Calu3 (cell line): ENCODE measurements around the gene PROM1. TPM values are rescaled to one million over a fixed set of nuclear protein-coding genes. Genes with fewer than 3 reads are reported as not detected.

Source experiments
- BruUV-seq: library from RNA; stranded (reverse); fragments of 400-500 nt; replicated peaks from 2 replicates; lab custom pipeline; 2021; lab: Mats Ljungman, UMichigan
- CTCF ChIA-PET: fragments of 300-600 bp; sonication (Branson Sonifier 250); formaldehyde crosslinking; loops from one replicate; lab custom pipeline; 2022; ENCODE audit warnings: antibody characterized with exemption; lab: Charles Lee
- DNase-seq: peaks from one replicate; pipeline ENCODE4 v3.0.0; 2022
- H3K27ac Mint-ChIP-seq: one replicate; pipeline ENCODE4 v1.8.0; 2022; ENCODE audit warnings: mixed read lengths; ENCODE audit not compliant: unreplicated experiment
- H3K27me3 Mint-ChIP-seq: one replicate; pipeline ENCODE4 v1.8.0; 2022; ENCODE audit warnings: mixed read lengths; ENCODE audit not compliant: unreplicated experiment
- H3K36me3 Mint-ChIP-seq: one replicate; pipeline ENCODE4 v1.8.0; 2022; ENCODE audit warnings: mild to moderate bottlenecking, moderate library complexity, mixed read lengths; ENCODE audit not compliant: insufficient read depth, unreplicated experiment
- H3K4me1 Mint-ChIP-seq: one replicate; pipeline ENCODE4 v1.8.0; 2022; ENCODE audit warnings: mild to moderate bottlenecking, low read depth, mixed read lengths; ENCODE audit not compliant: unreplicated experiment
- H3K4me3 Mint-ChIP-seq: one replicate; pipeline ENCODE4 v1.8.0; 2022; ENCODE audit warnings: mild to moderate bottlenecking, low read depth, moderate library complexity, mixed read lengths; ENCODE audit not compliant: unreplicated experiment
- H3K9me3 Mint-ChIP-seq: one replicate; pipeline ENCODE4 v1.8.0; 2022; ENCODE audit warnings: low read depth, mixed read lengths; ENCODE audit not compliant: unreplicated experiment
- intact Hi-C: fragments of 100-400 bp; cut with micrococcal nuclease; formaldehyde crosslinking; loops from one replicate; pipeline ENCODE4 v1.10.0; 2022; ENCODE audit not compliant: unreplicated experiment
- total RNA-seq: library from RNA; stranded (reverse); gene quantifications from 2 replicates; pipeline ENCODE4 v1.2.3, GENCODE V29; 2022
- TF ChIP-seq, protein P1 (sequence below): fragments of 200-600 bp; IDR thresholded peaks from one replicate; pipeline ENCODE4 v1.8.0; 2022; ENCODE audit warnings: antibody characterized with exemption; ENCODE audit not compliant: unreplicated experiment

PROM1 gene
- total RNA-seq, 1 experiment from 2014 or later: 73.9 TPM

DNA sequence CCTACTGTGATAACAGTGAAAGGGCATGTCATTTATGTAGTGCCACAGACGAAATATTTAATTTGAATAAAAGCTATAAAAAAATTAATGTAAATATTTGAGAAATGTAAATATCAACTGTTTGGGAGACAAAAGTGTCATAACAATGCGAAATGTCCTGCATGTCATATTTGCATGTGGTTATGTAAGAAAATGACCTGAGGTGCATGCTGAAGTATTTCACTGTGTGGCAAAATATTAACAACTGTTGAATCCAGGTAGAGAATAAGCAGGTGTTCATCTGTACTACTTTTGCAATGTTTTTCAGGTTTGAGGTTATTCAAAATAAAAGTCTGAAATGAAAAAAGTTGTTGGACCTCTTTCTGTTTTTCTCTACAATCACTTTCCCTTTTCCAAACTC is 30.9 kb downstream of the PROM1 start:
- Mint-ChIP-seq H3K4me3 (no peak overlapping the region), H3K36me3 (peaks cover 11% of the 10 kb centered on the region), H3K4me1 (no peaks in the 10 kb centered on the region), H3K9me3 (no peaks in the 10 kb centered on the region), H3K27ac (no peak overlapping the region), H3K27me3 (no peaks in the 10 kb centered on the region)
- BruUV-seq: no TSS peak
- CTCF ChIA-PET: no interaction called here
- intact Hi-C loops: no loop called here
- DNase-seq: no peak
- TF ChIP-seq, protein P1, sequence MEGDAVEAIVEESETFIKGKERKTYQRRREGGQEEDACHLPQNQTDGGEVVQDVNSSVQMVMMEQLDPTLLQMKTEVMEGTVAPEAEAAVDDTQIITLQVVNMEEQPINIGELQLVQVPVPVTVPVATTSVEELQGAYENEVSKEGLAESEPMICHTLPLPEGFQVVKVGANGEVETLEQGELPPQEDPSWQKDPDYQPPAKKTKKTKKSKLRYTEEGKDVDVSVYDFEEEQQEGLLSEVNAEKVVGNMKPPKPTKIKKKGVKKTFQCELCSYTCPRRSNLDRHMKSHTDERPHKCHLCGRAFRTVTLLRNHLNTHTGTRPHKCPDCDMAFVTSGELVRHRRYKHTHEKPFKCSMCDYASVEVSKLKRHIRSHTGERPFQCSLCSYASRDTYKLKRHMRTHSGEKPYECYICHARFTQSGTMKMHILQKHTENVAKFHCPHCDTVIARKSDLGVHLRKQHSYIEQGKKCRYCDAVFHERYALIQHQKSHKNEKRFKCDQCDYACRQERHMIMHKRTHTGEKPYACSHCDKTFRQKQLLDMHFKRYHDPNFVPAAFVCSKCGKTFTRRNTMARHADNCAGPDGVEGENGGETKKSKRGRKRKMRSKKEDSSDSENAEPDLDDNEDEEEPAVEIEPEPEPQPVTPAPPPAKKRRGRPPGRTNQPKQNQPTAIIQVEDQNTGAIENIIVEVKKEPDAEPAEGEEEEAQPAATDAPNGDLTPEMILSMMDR: no peak

DNA sequence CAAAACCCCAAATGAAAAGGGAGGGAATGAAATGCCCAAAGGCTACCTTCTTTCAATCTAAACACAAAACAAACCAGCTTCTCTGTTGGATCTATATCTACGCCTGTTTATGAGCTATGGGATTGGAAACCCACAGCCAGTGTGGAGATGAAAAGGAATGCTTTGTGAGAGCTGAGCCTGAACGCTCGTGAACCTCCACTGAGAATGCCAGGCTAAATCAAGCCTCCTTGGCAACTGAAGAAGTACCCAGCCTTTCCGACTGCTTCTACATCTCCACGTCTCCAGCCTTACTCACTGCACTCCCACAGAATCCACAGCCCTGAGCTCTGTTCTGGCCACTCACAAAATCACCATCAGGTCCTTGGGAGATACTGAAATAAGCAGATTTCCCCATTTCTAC is 31.8 kb downstream of the PROM1 start:
- no peak for DNase-seq
- H3K27me3 Mint-ChIP-seq: no peaks in the 10 kb centered on the region
- intact Hi-C loops: no loop called here
- H3K4me3 Mint-ChIP-seq: no peak overlapping the region
- TF ChIP-seq, protein P1: no peak
- no TSS peak for BruUV-seq
- H3K27ac Mint-ChIP-seq: no peak overlapping the region
- H3K4me1 Mint-ChIP-seq: no peaks in the 10 kb centered on the region
- peaks cover 11% of the 10 kb centered on the region for H3K36me3 Mint-ChIP-seq
- CTCF ChIA-PET: interaction anchor here (0.6 kb wide), 1 partner anchor 82 kb away, joined by 3 read pairs; no protein-coding TSS in a partner anchor
- no peaks in the 10 kb centered on the region for H3K9me3 Mint-ChIP-seq

GRCh38 chr4:16051132-16051531 is 32.7 kb downstream of the PROM1 start:
- Mint-ChIP-seq H3K27me3 (no peaks in the 10 kb centered on the region), H3K36me3 (peaks cover 6% of the 10 kb centered on the region), H3K27ac (no peak overlapping the region), H3K4me3 (no peak overlapping the region), H3K9me3 (no peaks in the 10 kb centered on the region), H3K4me1 (no peaks in the 10 kb centered on the region)
- TF ChIP-seq, protein P1: no peak
- no peak for DNase-seq
- CTCF ChIA-PET: no interaction called here
- BruUV-seq: no TSS peak
- intact Hi-C loops: no loop called here

DNA sequence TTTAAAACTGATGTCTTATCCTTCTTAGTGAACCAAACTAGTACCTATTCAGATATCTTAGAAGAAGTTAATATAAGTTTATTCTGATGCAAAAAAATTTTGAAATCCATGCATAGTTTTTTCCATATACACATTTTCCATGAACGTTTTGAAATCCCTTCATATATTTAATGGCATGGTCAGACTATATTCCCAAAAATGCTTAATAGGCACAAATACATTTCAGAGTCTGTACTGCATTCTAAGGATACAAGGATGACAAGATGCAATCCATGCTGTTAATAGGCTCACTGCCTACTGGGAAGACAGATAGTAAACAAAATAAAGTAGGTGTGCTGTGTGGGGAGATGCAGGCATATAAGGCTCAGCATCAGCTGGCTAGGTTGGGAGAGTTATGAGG is 33.2 kb downstream of the PROM1 start:
- Mint-ChIP-seq H3K4me3 (no peak overlapping the region), H3K27me3 (no peaks in the 10 kb centered on the region), H3K36me3 (peaks cover under 1% of the 10 kb centered on the region), H3K4me1 (no peaks in the 10 kb centered on the region), H3K9me3 (no peaks in the 10 kb centered on the region), H3K27ac (no peak overlapping the region)
- CTCF ChIA-PET: no interaction called here
- no peak for DNase-seq
- TF ChIP-seq, protein P1: no peak
- intact Hi-C loops: no loop called here
- no TSS peak for BruUV-seq
